SK-N-SH (cell line): ENCODE results near the gene EYA2. TPM values are rescaled to one million over a fixed set of nuclear protein-coding genes. Genes with fewer than 3 reads are reported as not detected.

Source experiments
- CTCF ChIA-PET: fragments of 300-600, 350-600 bp; formaldehyde crosslinking; extraction: SDS; loops from one replicate; lab custom pipeline; 2021; lab: Yijun Ruan, JAX
- POLR2A ChIA-PET: fragments of 350-600 bp; sonication (Branson Sonifier 250); formaldehyde crosslinking; extraction: SDS; loops from one replicate; lab custom pipeline; 2020; ENCODE audit warnings: antibody characterized with exemption, inconsistent platforms; lab: Yijun Ruan, JAX
- DNase-seq: peaks from one replicate; pipeline ENCODE4 v3.0.0; 2012
- H2AFZ ChIP-seq: fragments of 200-600 bp; sonication (generic); 2 replicates; pipeline ENCODE4 v1.8.1; 2016; ENCODE audit warnings: antibody characterized with exemption, mild to moderate bottlenecking, low read depth
- H3F3A ChIP-seq: fragments of 200-600 bp; sonication (generic); replicated peaks from 2 replicates; pipeline ENCODE3; 2016; ENCODE audit warnings: antibody characterized with exemption, mild to moderate bottlenecking; ENCODE audit not compliant: insufficient read depth
- H3K27ac ChIP-seq, 2 experiments: fragments of 200-500 bp in 1 of 2; fragments of 200-600 bp in 1 of 2; sonication (Bioruptor generic) in 1 of 2; sonication (generic), shearing (Covaris generic) in 1 of 2; 2 replicates each; pipeline versions ENCODE4 v1.5.1 to v1.6.1; 2014 to 2016; ENCODE audit warnings: low read depth in 2 of 2, inconsistent platforms in 1 of 2, low read length in 1 of 2, mild to moderate bottlenecking in 1 of 2, mixed read lengths in 1 of 2
- H3K27me3 ChIP-seq: fragments of 200-600 bp; sonication (generic), shearing (Covaris generic); 2 replicates; pipeline ENCODE4 v1.6.1; 2016; ENCODE audit warnings: mixed run types; ENCODE audit not compliant: insufficient read depth
- H3K36me3 ChIP-seq, 2 experiments: fragments of 200-500 bp in 1 of 2; fragments of 200-600 bp in 1 of 2; sonication (Bioruptor generic) in 1 of 2; sonication (generic) in 1 of 2; replicated peaks in 1 of 2; 2 replicates each; pipeline versions ENCODE3 to v1.5.1; 2014 to 2016; ENCODE audit warnings: low read length in 1 of 2, mild to moderate bottlenecking in 1 of 2; ENCODE audit not compliant: insufficient read depth in 2 of 2, control insufficient read depth in 1 of 2
- H3K4me1 ChIP-seq, 2 experiments: fragments of 200-500 bp in 1 of 2; fragments of 200-600 bp in 1 of 2; sonication (Bioruptor generic) in 1 of 2; sonication (generic), shearing (Covaris generic) in 1 of 2; 2 replicates each; pipeline versions ENCODE4 v1.5.1 to v1.6.1; 2014 to 2016; ENCODE audit warnings: low read depth in 1 of 2, low read length in 1 of 2, mixed run types in 1 of 2; ENCODE audit not compliant: insufficient read depth in 2 of 2, control insufficient read depth in 1 of 2
- H3K4me2 ChIP-seq: fragments of 200-600 bp; sonication (generic), shearing (Covaris generic); 2 replicates; pipeline ENCODE4 v1.6.1; 2017; ENCODE audit warnings: mixed run types
- H3K4me3 ChIP-seq, 2 experiments: fragments of 200-500 bp in 1 of 2; fragments of 200-600 bp in 1 of 2; sonication (Bioruptor generic) in 1 of 2; sonication (generic), shearing (Covaris generic) in 1 of 2; 2 replicates each; pipeline versions ENCODE4 v1.5.1 to v1.8.1; 2014 to 2016; ENCODE audit warnings: low read depth in 2 of 2, inconsistent platforms in 1 of 2, low read length in 1 of 2, mild to moderate bottlenecking in 1 of 2, mixed read lengths in 1 of 2, moderate library complexity in 1 of 2
- H3K79me2 ChIP-seq: fragments of 200-600 bp; sonication (generic); 2 replicates; pipeline ENCODE4 v1.8.1; 2017; ENCODE audit warnings: mild to moderate bottlenecking; ENCODE audit not compliant: insufficient read depth
- H3K9ac ChIP-seq: fragments of 200-600 bp; sonication (generic); 2 replicates; pipeline ENCODE4 v1.6.1; 2017; ENCODE audit warnings: mixed run types
- H3K9me2 ChIP-seq: fragments of 200-600 bp; sonication (generic); 2 replicates; pipeline ENCODE4 v1.6.1; 2017; ENCODE audit warnings: mixed run types
- H3K9me3 ChIP-seq: fragments of 200-600 bp; sonication (generic); 2 replicates; pipeline ENCODE4 v1.6.1; 2017; ENCODE audit warnings: mixed run types, mild to moderate bottlenecking, moderate library complexity
- H4K20me1 ChIP-seq: fragments of 200-600 bp; sonication (generic); 2 replicates; pipeline ENCODE4 v1.6.1; 2017; ENCODE audit warnings: mild to moderate bottlenecking, mixed run types; ENCODE audit not compliant: insufficient read depth
- FOSL2 ChIP-seq: IDR thresholded peaks from 2 replicates; pipeline ENCODE4 v1.4.0; 2012; ENCODE audit warnings: low read depth, mild to moderate bottlenecking, moderate library complexity, borderline replicate concordance
- GABPA ChIP-seq: IDR thresholded peaks from 2 replicates; pipeline ENCODE4 v1.4.0; 2012; ENCODE audit warnings: low read depth, mild to moderate bottlenecking
- GATA2 ChIP-seq: sonication (generic); formaldehyde crosslinking; IDR thresholded peaks from 2 replicates; pipeline ENCODE4 v1.5.0; 2020; ENCODE audit warnings: mild to moderate bottlenecking, missing genetic modification reagents
- JUND ChIP-seq: IDR thresholded peaks from 2 replicates; pipeline ENCODE4 v1.4.0; 2012
- MEF2A ChIP-seq: IDR thresholded peaks from 2 replicates; pipeline ENCODE4 v1.4.0; 2012; ENCODE audit warnings: low read depth, borderline replicate concordance
- MXI1 ChIP-seq: IDR thresholded peaks from 2 replicates; pipeline ENCODE4 v1.6.1; 2012; ENCODE audit warnings: mild to moderate bottlenecking, low read depth, low read length, improper control_type of control experiment
- POLR2AphosphoS5 ChIP-seq: IDR thresholded peaks from 2 replicates; pipeline ENCODE4 v1.6.1; 2012; ENCODE audit warnings: low read depth, low read length
- RAD21 ChIP-seq: IDR thresholded peaks from 2 replicates; pipeline ENCODE4 v1.6.1; 2012; ENCODE audit warnings: mild to moderate bottlenecking, low read length
- RFX5 ChIP-seq: IDR thresholded peaks from 2 replicates; pipeline ENCODE4 v1.6.1; 2012; ENCODE audit warnings: mild to moderate bottlenecking, improper control_type of control experiment, low read length
- SMC3 ChIP-seq: IDR thresholded peaks from 2 replicates; pipeline ENCODE4 v1.6.1; 2012; ENCODE audit warnings: low read depth, low read length, improper control_type of control experiment
- TAF1 ChIP-seq: IDR thresholded peaks from 2 replicates; pipeline ENCODE4 v1.6.1; 2012; ENCODE audit warnings: low read depth, mild to moderate bottlenecking, low read length, moderate library complexity, borderline replicate concordance
- TCF12 ChIP-seq: IDR thresholded peaks from 2 replicates; pipeline ENCODE4 v1.4.0; 2012
- TEAD4 ChIP-seq: IDR thresholded peaks from 2 replicates; pipeline ENCODE4 v1.4.0; 2012; ENCODE audit warnings: mild to moderate bottlenecking, borderline replicate concordance; ENCODE audit not compliant: insufficient read depth
- YY1 ChIP-seq: IDR thresholded peaks from 2 replicates; pipeline ENCODE4 v1.4.0; 2012; ENCODE audit warnings: low read depth, mild to moderate bottlenecking
- WGBS: methylation state at CpG from one replicate; pipeline ENCODE4 v1.1.6; 2017; ENCODE audit warnings: low lambda C conversion rate; 5-methylcytosine and 5-hydroxymethylcytosine counted together
- polyA plus RNA-seq, 3 experiments: library from polyadenylated mRNA; depleted of rRNA; stranded (reverse); fragments of >200 nt; gene quantifications; 2 replicates each; pipeline ENCODE4 v1.2.3, GENCODE V29; 2012
- TF ChIP-seq, protein P1 (sequence below): IDR thresholded peaks from 2 replicates; pipeline ENCODE4 v1.4.0; 2012; ENCODE audit warnings: low read depth, borderline replicate concordance
- TF ChIP-seq, protein P2 (sequence below): IDR thresholded peaks from 2 replicates; pipeline ENCODE4 v1.6.1; 2012; ENCODE audit warnings: mild to moderate bottlenecking, low read depth, low read length, moderate library complexity
- TF ChIP-seq, protein P3 (sequence below): IDR thresholded peaks from 2 replicates; pipeline ENCODE4 v1.4.0; 2012; ENCODE audit warnings: low read depth

EYA2 gene
- polyA plus RNA-seq, 1 of the 3 experiments (the other 2 are of a cell fraction) = 0.05 TPM

DNA sequence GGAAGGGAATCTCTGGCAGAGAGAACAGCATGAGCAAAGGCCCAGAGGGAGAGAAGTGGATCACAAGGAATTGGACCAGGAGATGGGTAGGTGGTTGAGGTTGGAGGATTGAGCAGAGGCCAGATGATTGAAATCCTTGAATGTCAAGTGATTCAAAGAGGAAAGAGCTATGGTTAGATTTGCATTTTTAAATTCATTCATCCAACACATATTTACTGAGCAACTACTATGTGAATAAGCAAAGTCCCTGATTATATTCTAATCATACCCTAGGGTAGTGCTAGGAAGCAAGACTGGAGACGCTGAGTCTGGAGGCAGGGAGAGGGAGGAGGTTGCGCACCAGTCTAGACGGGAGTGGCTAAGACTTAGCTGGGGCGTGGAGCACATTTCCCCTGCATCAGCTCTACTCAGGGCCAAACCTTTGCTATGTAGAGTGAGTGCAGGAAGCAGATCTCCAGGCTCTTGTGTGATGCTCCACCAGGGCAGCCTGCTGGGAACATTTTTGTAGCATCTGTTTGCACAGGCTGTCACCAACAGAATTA, 40.2 kb downstream of the EYA2 start:
- no peaks in the 10 kb centered on the region for H3F3A ChIP-seq
- WGBS = 85% methylated on average over 4 of the region's 4 CpGs
- H2AFZ ChIP-seq = no peak overlapping the region
- H3K9me2 ChIP-seq = no peaks in the 10 kb centered on the region
- peaks cover 0 to 5% of the 10 kb centered on the region in 2 experiments; a peak in 1 of 4 replicates for H3K4me1 ChIP-seq
- CTCF ChIA-PET = no interaction called here
- POLR2A ChIA-PET = no interaction called here
- H3K79me2 ChIP-seq = no peaks in the 10 kb centered on the region
- H3K27ac ChIP-seq = no peak overlapping the region
- H4K20me1 ChIP-seq = no peaks in the 10 kb centered on the region
- TF ChIP-seq RFX5 (no peak), YY1 (no peak), MXI1 (no peak), TAF1 (no peak), TCF12 (no peak), JUND (no peak), GABPA (no peak)
- TF ChIP-seq, protein P1, sequence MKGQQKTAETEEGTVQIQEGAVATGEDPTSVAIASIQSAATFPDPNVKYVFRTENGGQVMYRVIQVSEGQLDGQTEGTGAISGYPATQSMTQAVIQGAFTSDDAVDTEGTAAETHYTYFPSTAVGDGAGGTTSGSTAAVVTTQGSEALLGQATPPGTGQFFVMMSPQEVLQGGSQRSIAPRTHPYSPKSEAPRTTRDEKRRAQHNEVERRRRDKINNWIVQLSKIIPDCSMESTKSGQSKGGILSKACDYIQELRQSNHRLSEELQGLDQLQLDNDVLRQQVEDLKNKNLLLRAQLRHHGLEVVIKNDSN = no peak
- DNase-seq = no peak
- no peak overlapping the region for H3K4me2 ChIP-seq
- H3K27me3 ChIP-seq = no peaks in the 10 kb centered on the region; the same call in 1 of the 2 replicates
- no peak overlapping the region for H3K4me3 ChIP-seq
- no peaks in the 10 kb centered on the region for H3K36me3 ChIP-seq
- no peak overlapping the region for H3K9ac ChIP-seq
- no peaks in the 10 kb centered on the region for H3K9me3 ChIP-seq

DNA sequence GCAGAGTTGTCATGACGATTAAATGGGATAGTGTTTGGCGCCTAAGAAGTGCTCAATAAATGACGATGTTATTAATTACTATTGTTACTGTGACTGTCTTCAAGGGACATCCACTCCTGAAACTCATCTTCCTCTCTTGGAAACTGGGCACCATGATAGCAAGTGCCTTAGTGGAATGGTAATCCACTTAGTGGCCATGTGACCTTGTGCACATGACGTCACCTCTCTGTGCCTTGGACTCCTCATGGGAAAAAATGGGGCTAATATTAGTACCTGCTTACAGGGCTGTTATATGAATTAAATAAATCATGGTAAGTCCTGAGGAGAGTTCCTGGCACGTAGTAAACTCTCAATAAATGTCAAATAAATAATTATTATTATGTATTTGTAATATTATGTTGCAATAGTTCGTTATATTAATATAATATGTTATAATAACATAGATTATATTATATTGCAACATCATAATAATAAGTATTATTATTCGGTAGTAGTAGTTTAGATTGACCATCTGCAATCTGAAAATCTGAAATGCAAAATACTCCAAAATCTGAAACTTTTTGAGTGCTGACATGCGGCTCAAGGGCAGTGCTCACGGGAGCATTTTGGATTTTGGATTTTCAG, 40.9 kb downstream of the EYA2 start:
- H3K4me2 ChIP-seq = no peak overlapping the region
- peaks cover 0 to 5% of the 10 kb centered on the region in 2 experiments; a peak in 1 of 4 replicates for H3K4me1 ChIP-seq
- no peaks in the 10 kb centered on the region for H4K20me1 ChIP-seq
- POLR2A ChIA-PET = no interaction called here
- H3K9ac ChIP-seq = no peak overlapping the region
- no peaks in the 10 kb centered on the region for H3F3A ChIP-seq
- no peaks in the 10 kb centered on the region for H3K36me3 ChIP-seq
- TF ChIP-seq, protein P2, sequence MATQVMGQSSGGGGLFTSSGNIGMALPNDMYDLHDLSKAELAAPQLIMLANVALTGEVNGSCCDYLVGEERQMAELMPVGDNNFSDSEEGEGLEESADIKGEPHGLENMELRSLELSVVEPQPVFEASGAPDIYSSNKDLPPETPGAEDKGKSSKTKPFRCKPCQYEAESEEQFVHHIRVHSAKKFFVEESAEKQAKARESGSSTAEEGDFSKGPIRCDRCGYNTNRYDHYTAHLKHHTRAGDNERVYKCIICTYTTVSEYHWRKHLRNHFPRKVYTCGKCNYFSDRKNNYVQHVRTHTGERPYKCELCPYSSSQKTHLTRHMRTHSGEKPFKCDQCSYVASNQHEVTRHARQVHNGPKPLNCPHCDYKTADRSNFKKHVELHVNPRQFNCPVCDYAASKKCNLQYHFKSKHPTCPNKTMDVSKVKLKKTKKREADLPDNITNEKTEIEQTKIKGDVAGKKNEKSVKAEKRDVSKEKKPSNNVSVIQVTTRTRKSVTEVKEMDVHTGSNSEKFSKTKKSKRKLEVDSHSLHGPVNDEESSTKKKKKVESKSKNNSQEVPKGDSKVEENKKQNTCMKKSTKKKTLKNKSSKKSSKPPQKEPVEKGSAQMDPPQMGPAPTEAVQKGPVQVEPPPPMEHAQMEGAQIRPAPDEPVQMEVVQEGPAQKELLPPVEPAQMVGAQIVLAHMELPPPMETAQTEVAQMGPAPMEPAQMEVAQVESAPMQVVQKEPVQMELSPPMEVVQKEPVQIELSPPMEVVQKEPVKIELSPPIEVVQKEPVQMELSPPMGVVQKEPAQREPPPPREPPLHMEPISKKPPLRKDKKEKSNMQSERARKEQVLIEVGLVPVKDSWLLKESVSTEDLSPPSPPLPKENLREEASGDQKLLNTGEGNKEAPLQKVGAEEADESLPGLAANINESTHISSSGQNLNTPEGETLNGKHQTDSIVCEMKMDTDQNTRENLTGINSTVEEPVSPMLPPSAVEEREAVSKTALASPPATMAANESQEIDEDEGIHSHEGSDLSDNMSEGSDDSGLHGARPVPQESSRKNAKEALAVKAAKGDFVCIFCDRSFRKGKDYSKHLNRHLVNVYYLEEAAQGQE = no peak
- TF ChIP-seq GATA2 (CRISPR knock-in tag) (no peak), FOSL2 (no peak), SMC3 (no peak), TAF1 (no peak), JUND (no peak), POLR2AphosphoS5 (no peak), MEF2A (no peak), GABPA (no peak), RAD21 (no peak), TEAD4 (no peak)
- TF ChIP-seq, protein P3, sequence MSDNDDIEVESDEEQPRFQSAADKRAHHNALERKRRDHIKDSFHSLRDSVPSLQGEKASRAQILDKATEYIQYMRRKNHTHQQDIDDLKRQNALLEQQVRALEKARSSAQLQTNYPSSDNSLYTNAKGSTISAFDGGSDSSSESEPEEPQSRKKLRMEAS = no peak
- TF ChIP-seq, protein P1 = no peak
- H3K27ac ChIP-seq = no peak overlapping the region
- DNase-seq = no peak
- WGBS = 67% methylated on average over 9 of the region's 9 CpGs
- H3K4me3 ChIP-seq = no peak overlapping the region
- H3K9me2 ChIP-seq = no peaks in the 10 kb centered on the region
- CTCF ChIA-PET = no interaction called here
- H2AFZ ChIP-seq = no peak overlapping the region
- H3K79me2 ChIP-seq = no peaks in the 10 kb centered on the region
- H3K27me3 ChIP-seq = no peaks in the 10 kb centered on the region; the same call in 1 of the 2 replicates
- no peaks in the 10 kb centered on the region for H3K9me3 ChIP-seq
